ENCODE measurements around the gene SLC26A6. TPM values are rescaled to one million over a fixed set of nuclear protein-coding genes. Genes with fewer than 3 reads are reported as not detected.
A peak's percentile ranks its signal among the peaks of the same experiment; 100 is the strongest.

SLC26A6 gene
- total RNA-seq, 1 donor from 2014 or later: 4.5 TPM

DNA sequence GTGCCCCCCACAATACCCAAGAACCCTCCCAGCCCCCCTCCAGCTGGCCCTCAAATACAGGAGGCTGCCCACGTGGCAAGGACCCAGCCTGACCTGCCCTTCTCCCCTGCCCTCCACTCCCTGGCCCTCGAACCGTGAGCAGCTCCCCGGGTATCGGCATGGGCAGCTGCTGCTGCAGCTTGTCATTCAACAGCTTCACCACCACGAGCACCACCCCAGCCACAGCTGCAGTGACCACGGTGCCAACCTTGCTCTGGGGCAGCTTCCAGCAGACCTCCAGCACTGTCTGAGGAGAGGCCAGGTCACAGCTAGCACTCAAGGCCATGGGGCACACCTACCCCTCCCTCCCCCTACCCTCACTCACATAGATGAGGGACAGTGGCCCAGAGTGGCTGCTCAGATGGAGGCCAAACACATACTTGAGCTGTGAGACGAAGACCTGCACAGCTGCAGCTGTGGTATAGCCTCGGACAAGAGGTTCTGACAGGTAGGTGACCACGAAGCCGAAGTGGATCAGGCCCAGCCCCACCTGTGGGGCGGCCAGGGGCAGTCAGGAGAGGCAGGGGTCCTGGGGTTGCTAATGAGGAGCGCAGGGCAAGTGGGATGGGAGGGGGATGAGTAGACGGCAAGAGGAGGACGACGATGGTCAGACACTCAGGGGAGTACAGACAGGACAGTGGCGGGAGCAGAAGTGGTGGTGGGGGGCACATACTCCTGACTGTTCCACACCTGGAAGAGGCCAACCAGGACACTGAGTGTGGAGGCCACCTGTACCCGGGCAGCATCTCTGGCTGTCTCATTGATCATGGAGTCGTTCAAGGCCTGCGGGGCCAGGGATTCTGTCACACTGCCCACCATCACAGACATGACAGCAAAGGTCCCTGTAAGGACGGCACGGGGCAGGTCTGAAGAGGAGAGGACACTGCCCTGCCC lies 3.5 kb downstream of the SLC26A6 start:
- DNase-seq: no peak

DNA sequence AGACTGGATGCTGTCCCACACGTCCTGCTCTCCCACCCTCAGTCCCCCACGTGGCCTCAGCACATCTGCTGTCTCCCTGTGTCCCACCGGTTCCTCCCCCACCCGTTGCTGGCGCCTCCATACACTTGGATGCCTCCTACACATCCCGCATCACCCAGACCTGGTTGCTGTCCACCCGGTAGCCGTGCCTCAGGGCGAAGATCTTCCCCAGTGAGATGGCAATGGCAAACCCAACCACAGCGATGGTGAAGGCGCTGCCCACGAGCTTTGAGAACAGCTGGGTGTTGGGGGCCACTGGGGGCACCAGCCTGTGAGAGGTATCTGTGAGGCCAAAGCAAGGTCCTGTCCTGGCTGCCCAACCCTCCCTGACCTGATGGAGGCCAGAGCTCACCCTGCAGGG lies 4.4 kb downstream of the SLC26A6 start:
- DNase-seq: no peak

DNA sequence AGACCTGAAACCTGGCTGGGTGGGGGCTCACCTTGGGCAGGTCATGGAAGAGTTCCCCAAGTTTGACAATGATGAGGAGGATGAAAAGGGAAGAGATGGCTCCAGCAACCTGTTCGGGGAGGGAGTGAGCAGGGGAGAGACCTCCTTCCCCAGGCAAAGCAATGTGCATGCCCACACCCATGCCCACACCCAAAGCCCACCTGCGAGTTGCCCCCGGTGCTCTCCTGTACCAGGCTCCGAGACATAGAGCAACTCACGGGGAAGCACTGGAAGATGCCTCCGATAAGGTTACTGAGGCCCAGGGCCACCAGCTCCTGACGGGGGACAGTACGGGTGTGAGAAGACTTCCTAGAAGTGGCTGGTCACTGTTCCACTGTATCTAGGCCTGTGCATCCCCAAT lies 4.9 kb downstream of the SLC26A6 start:
- no peak for DNase-seq

DNA sequence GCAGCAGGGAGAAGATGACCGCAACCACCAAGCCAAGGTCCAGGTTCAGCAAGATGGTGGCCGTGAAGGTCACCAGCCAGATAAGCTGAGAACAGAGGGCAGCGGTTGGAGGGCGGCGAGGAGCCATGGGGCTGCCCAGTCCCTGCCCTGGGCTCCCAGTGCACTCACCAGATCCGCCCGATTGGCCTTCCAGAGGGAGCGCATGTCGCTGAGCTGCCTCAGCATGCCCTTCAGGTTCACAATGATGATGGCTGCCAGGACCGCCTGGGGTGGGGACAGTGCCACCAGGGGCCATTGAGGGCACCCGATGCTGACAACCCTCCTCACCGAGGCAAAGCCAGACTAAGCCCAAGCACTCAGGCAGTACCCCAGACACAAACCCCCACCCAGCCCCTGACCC lies 5.4 kb downstream of the SLC26A6 start:
- no peak for DNase-seq

DNA sequence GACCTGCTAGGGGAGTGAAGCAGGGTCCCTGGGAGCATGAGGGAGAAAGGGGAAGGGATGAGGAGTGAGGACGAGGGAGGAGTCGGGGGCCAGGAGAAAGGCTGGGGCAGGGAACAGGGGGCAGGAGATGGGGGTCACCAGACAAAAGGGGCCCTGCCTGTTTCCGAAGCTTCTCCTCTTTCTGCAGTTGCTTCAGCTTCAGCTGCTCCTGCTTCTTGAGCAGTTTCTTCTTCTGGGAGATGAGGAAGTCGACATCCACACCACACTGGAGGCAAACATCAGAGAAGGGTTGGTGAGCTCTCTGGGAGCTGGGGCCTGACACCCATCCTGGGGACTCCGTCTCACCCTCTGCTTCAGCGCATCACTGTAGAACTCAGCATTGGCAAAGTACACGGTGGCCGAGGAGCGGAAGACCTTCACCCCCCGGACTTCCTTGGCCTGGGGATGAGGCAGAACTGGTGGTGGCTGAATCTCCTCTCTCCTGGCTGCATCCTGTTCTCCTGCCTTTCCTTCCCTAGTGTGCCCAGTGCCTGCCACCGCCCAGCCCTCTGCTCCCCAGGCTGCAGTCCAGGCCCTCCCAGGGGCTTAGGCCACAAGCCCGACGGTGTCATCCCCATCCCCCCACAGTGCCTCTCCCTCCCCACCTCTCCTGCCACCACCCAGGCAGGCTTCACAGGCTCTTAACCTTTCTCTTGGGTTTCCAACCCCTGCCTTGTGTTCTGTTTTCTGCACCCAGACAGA lies 6.8 kb downstream of the SLC26A6 start:
- DNase-seq: no peak

DNA sequence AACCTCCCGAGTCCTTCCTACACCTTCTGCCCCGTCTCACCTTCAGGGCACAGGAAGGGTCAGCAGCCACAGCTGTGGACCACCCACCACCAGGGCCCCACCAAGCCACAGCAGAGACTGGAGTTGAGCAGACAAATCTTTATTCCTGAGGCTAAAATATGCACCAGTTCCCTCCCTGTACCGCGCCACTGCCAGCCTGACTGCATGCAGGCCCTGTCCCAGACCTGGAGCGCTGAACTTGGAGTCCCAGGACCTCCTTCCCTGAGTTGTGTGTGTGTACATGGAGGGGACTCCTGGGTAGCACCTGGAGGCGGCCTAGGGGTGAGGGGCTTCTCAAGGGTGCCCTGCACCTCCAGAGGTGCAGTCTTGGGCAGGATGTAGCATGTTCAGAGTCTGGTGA lies 9.7 kb downstream of the SLC26A6 start:
- no peak for DNase-seq

DNA sequence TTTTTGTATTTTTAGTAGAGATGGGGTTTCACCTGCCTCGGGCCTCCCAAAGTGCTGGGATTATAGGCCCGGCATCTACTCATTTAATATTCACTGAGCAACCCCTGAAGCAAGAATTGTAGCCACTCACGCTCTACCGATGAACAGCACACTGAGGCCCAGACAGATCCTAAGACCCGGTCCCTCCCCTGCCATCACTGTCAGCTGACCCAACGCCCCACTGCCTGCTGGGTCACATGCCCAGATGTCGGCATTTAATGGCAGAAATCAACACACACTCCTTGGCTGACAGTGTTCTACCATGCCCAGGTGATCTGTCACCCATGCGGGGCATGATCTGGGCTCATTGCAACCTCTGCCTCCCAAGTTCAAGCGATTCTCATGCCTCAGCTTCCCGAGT lies 10.5 kb downstream of the SLC26A6 start:
- no peak for DNase-seq

DNA sequence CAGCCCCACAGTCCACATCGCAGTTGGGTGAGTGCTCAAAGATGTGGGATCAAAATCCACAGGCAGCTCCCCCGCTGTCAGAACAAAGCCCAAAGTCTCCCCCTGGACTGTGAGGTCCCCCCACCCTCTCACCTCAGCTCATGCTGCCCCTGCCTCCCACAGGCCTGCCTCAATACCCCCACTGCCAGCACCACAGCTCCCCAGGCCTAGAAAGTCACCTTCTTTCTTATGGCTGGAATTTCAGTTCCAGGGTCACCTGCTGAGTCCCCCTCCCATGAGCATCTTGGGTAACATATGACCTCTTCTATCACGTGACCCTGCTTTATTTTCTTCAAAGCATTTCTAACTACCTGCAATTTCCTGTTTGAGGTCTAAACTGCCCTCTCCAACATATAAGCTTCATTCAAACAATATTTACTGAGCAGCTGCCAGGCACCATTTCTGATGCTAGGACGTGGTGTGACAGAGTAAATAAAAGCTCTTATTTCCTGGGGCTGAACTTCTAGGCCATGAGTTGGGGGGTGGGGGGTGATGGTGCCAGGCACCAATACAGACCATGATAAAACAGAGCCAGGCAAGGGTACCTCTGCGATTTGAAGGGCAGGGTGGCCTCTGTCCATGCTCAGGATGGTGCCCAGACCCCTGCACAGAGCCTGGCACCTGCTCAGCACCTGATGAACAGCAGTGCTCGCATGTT lies 11.3 kb downstream of the SLC26A6 start:
- no peak for DNase-seq

DNA sequence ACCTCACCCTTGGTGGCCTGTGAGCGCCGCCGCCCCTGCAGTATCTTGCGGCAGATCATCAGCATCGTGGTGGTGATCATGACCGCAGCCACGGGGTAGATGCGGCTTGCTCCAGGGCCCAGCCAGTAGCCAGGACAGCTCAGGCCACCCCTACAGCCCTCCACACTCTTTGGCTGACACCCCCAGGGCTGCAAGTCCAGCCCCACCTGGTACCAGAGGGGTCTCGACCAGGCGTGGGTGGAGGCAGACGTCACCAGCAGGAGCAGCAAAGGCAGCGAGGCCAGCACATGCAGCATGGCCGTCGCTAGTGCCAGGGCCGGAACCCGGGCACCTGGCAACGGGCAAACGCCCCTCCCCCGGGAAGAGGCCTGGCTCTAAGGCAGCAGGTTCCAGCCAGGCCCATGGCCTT lies 13.8 kb downstream of the SLC26A6 start, which contains the start of gene TMEM89:
TMEM89 (minus strand) TSS at position 309 of the 409 bp plus-strand sequence; CDS start at position 296, 13 bp downstream.
- no peak for DNase-seq

DNA sequence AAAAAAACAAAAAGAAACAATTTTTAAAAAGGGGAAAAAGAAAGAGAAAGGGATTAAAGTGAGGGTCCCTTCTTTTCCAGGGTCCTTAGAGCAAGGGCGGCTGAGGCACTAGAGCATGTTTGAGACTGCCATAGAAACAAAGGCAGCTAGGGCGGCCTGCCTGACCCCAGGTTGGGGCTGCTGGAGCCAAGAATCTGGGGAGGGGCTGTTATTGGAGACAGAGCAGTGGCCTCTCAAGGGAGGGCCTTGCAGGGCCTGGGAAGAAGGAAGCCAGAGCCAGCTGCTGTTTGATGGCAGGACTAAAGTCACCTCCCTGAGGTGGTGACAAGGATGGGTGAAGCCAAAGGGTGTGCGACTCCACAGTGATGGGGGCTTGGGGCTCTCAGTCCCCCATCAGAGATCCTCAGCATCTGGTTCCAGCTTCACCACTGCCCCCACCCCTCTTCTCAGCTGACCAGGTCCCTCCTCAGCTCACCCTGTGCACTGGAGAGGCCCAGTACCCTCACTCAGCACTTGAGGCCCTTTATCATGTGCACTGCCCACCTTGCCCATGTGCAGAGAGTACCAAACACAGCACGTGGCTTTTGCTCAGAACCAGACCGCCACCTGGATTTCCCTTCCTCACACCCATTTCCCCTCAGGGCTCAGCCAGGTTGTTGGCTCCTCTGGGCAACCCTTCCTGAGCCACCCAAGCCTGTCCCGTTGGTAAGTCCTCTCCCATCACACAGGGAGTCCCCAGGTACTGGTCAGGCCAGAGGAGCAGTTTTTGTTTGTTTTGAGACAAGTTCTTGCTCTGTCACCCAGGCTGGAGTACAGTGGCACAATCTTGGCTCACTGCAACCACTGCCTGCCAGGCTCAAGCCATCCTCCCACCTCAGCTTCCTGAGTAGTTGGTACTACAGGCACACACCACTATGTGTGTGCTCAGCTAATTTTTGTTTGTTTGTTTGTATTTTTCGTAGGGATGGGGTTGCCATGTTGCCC lies 15.4 kb downstream of the SLC26A6 start:
- no peak for DNase-seq

DNA sequence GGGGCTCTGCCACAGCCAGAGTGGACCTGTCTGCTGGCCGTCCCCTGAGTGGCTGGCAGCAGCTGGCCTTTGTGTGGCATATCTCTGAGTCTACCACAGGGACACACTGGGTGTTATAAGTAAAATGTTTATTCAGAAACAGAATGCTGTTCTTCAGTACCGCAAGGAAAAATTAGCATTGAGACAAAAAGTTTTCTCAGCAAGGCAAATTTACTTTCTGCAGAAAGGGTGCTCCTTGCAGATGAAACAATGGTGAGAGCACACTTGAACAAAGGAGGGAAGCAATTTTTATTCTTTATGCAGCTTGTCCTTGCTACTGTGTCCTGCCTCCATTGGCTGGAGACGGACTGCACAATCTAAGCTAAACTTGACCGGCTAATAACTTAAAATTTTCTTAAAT lies 17.7 kb downstream of the SLC26A6 start:
- DNase-seq: no peak

DNA sequence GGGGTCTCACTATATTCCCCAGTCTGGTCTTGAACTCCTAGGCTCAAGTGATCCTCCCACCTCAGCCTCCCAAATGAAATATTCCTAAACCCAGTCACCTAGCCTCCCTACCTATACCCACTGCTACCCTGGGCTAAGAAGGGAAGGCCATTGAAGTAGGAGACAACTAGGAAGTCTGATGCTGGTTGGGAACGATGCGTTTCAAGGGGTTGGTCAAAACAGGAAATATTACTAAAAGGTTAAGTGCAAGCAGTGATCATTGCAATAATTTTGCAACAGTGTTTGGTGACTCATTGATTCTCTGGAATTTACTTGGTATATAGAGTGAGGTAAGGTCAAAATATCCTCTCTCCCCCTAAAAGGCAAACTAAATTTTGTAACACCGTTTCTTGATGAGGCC lies 21.2 kb downstream of the SLC26A6 start:
- DNase-seq: no peak

DNA sequence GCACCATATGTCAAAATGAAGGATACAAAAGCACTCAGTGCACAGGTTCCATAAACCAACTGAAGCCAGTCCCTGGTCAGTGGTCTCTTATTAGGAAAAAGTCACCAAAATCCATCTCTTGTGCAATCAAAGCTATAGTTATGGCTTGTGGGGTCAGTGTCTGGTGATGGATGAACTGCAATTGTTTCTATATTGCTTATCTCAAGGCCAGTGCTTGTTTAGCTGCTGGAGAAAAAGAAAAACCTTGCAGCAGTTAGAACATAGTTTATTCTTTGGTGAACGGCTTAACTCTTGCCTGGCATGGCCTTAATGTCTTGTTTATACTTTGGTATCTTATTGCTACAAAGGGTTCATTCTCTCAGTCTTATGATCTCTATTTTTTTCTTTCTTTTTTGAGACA lies 23.0 kb downstream of the SLC26A6 start:
- DNase-seq: no peak

DNA sequence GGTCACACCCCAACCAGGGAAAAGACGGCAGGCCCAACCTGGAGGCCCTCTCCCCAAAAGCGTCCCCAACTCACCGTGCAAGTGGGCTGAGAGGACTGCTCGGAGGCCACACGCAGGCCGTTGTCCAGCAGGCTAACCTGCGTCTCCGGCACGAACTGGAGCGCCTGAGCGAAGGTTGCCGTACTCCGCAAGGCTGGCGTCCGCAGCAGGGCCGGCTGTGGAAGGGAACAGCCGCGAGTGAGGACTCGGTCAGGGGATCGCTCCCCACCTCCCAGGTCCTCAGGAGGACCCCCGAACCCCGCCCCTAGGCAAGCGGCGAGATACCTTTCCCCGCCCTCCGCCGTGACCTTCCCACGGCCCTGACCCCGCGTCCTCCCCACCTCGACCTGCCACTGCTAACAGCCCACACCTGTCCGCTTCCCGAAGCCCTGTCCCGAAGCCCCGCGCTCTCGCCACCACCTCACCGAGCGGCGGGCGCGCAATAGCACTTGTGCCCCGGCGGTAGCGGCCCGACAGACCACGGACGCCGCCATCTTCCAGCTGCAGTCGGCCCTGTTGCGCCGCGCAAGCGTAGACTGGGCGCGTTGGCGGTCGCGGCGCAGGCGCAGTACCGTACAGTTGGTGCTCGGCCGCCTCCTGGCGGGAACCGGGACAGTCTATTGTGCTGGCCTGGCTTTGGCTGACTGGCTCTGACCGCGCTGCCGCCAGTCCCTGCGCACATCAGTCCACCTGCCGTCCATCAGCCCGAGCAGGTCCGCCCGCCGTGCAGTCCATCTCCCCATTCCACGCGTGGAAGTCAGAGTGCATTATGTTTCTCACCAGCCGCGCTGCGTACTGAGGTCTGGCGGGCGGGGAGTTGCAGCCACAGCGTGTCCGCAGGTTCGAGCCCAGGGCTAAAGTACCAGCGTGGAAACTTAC lies 25.9 kb downstream of the SLC26A6 start, which contains the start of gene UQCRC1:
UQCRC1 (minus strand) TSS at position 559 of the 918 bp plus-strand sequence; CDS start at position 533, 26 bp downstream.
- DNase-seq: peak; percentile 83

DNA sequence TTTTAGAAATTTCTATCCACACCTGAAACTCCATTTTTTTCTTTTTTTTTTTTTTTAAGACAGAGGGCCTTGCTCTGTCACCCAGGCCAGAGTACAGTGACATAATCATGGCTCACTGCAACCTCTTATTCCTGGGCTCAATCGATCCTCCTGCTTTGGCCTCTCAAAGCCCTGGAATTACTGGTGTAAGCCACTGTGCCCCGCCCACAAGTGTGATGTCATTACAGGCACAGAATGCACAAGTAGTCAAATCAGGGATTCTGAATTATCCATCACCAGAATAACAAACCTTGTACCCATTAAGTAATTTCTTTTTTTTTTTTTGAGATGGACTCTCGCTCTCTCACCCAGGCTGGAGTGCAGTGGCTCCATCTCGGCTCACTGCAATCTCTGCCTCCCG lies 27.7 kb downstream of the SLC26A6 start:
- DNase-seq: no peak

DNA sequence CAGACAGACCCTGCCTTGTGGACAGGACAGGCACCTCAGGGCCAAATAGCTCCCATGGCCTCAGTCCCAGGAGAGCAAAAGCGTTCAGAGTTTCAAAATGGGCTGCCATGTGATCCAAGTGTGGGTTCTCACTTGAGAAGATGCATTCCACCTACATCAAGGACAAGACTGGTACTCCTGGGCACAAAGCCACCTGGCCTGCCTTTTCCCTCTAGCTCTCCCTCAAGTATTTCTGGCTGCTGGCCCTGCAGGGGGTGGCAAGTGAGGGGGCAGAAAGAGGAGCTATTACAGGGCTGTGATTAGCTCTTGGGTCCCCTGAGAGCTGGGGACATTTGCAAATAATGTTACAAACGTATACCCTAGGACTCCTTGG lies 33.7 kb downstream of the SLC26A6 start:
- peak; percentile 28 for DNase-seq

DNA sequence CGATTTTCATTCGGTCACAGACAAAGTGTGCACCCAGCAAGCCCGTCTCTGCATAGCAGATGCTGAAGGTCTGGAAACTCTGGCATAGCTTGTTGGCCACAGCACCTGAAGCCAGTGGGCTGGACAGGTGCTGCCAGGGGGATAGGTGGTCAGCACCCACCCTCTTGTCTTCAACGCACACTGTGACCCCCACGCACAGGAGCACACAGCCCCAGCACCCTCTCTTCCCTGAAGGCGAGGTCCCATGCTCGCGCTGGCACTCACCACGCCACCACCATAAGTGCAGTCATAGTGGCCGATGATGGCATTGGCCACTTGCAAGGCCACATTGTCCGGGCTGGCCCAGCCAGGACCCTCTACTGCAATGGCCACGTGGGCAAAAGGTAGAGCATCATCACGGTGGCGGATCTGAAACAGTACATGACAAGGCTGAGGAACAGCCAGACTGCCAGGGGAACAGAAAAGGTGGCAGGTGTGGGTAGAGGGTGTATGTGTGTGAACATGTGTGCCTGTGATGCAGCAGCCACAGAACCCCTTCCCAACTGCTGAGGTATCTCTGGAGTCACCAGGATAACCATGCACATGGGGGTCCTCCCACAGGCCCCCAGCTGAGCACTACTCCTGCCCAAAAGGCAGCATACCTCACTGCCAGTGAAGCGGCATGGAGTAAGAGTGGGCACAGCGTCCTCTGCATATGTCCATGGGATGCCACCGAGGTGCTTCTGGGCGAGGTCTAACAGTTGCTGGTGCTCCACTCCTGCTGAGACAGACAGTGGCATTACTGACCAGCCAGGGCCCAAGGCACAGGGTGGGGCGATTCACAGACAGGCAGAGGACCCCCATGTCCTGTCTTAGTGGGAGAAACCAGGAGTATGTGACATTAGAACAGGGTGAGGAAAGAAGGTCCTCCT lies 34.3 kb downstream of the SLC26A6 start:
- DNase-seq: no peak

DNA sequence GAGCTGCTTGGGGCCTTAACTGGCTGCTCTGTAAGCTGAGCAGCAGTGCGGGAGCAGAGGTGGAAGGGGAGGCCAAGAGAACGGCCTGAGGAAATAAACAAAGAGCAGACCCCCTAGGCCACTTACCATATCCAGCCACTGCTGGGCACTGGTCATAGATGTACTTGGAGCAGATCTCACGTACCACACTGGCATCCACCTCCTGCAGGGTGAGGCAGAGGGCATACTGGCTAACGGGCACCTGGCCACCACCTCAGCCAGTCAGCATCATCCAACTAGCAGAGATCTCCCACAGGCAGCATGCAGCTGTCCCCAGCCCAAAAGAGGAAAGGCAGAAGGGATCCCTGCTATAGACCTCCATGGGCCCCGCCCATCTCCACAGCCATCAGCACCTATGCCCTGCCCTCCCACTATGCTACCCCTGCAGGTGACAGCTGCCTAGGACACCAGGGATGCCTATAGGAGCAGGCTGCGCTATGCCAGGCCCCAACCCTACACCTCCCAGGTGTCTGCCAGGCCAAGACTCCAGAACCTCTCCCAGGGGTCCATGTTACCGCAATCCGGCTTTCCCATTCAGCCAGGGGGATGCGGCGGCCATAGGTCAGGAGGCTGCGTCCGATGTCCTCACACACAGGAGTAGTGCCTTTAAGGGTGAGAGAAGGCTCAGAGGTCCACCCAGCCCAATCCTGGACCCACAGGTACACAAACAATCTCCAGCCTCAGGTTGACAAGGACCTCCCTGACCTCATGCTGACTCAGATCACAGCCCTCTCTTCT lies 35.6 kb downstream of the SLC26A6 start:
- DNase-seq: no peak

All from occipital lobe (tissue), 2 donors.